HG02870 (cell line): ENCODE data around the gene ENO4.

ENCODE experiments used
- ATAC-seq: cut with Tn5 transposase; IDR thresholded peaks from one replicate; pipeline ENCODE4 v1.9.1; 2021; ENCODE audit warnings: mild to moderate bottlenecking, moderate library complexity; ENCODE audit not compliant: unreplicated experiment

The ENO4 gene

GRCh38 chr10:116849248-116850057 lies at the start of gene ENO4:
Gene ENO4, plus strand, starts transcription at chr10:116849499. Its CDS starts 68 bp downstream, at chr10:116849567.
- peak; percentile 37 for ATAC-seq

- no peak for ATAC-seq
Observed at GRCh38 chr10:116800286-116800929, 48.9 kb upstream of the ENO4 start.

- no peak for ATAC-seq
Observed at GRCh38 chr10:116801658-116802057, 47.6 kb upstream of the ENO4 start.

GRCh38 chr10:116802474-116802873 lies 46.8 kb upstream of the ENO4 start:
- ATAC-seq = no peak

- no peak for ATAC-seq
Observed at GRCh38 chr10:116802876-116803275, 46.4 kb upstream of the ENO4 start.

- ATAC-seq = no peak
Observed at GRCh38 chr10:116803451-116804249, 45.6 kb upstream of the ENO4 start.

GRCh38 chr10:116808706-116809105 lies 40.6 kb upstream of the ENO4 start:
- ATAC-seq = no peak

GRCh38 chr10:116809483-116810119 lies 39.7 kb upstream of the ENO4 start:
- ATAC-seq = no peak

- no peak for ATAC-seq
Observed at GRCh38 chr10:116810120-116810500, 39.2 kb upstream of the ENO4 start.

GRCh38 chr10:116810895-116811294 lies 38.4 kb upstream of the ENO4 start:
- ATAC-seq = no peak

- ATAC-seq = no peak
Observed at GRCh38 chr10:116811691-116812090, 37.6 kb upstream of the ENO4 start.

GRCh38 chr10:116815641-116816415 lies 33.5 kb upstream of the ENO4 start:
- ATAC-seq = no peak

- no peak for ATAC-seq
Observed at GRCh38 chr10:116817178-116817577, 32.1 kb upstream of the ENO4 start.

GRCh38 chr10:116817780-116818343 lies 31.4 kb upstream of the ENO4 start:
- no peak for ATAC-seq

- ATAC-seq = no peak
Observed at GRCh38 chr10:116819999-116820677, 29.2 kb upstream of the ENO4 start.

- no peak for ATAC-seq
Observed at GRCh38 chr10:116825901-116826300, 23.4 kb upstream of the ENO4 start.

GRCh38 chr10:116826803-116827202 lies 22.5 kb upstream of the ENO4 start:
- no peak for ATAC-seq

GRCh38 chr10:116827214-116827671 lies 22.1 kb upstream of the ENO4 start:
- no peak for ATAC-seq

- no peak for ATAC-seq
Observed at GRCh38 chr10:116828116-116828515, 21.2 kb upstream of the ENO4 start.
